K562 (cell line): ENCODE data around the gene INSM2. TPM values are rescaled to one million over a fixed set of nuclear protein-coding genes. Genes with fewer than 3 reads are reported as not detected.

ENCODE experiments used
- ATF2 ChIP-seq: sonication (generic); formaldehyde crosslinking; IDR thresholded peaks from 2 replicates; pipeline ENCODE4 v1.8.1; 2022; ENCODE audit warnings: missing genetic modification reagents
- CREB1 ChIP-seq, 2 experiments: sonication (generic) in 1 of 2; formaldehyde crosslinking in 1 of 2; IDR thresholded peaks; 2 replicates each; pipeline versions ENCODE4 v1.6.1 to v1.8.0; 2012 to 2022; ENCODE audit warnings: inconsistent platforms in 1 of 2, mild to moderate bottlenecking in 1 of 2, missing genetic modification reagents in 1 of 2, moderate library complexity in 1 of 2
- ILF3 ChIP-seq: fragments of 450-650 bp; IDR thresholded peaks from 2 replicates; pipeline ENCODE4 v1.6.1; 2018; ENCODE audit warnings: antibody characterized with exemption, mild to moderate bottlenecking, moderate library complexity, borderline replicate concordance
- JUN ChIP-seq, 2 experiments: sonication (generic) in 1 of 2; formaldehyde crosslinking in 1 of 2; IDR thresholded peaks; 2 replicates each; pipeline versions ENCODE4 v1.6.1 to v1.8.0; 2012 to 2022; ENCODE audit warnings: borderline replicate concordance in 2 of 2, mild to moderate bottlenecking in 2 of 2, improper control_type of control experiment in 1 of 2, low read depth in 1 of 2, low read length in 1 of 2, missing genetic modification reagents in 1 of 2
- MAFG ChIP-seq: fragments of 450-650 bp; conservative IDR thresholded peaks from 2 replicates; pipeline ENCODE4 v1.6.1; 2016; ENCODE audit warnings: missing genetic modification characterization, missing compliant biosample characterization
- NFE2 ChIP-seq: IDR thresholded peaks from 2 replicates; pipeline ENCODE4 v1.6.1; 2014; ENCODE audit warnings: antibody characterized with exemption, low read depth
- NONO ChIP-seq, 2 experiments: fragments of 200-400 bp in 1 of 2; fragments of 450-650 bp in 1 of 2; formaldehyde crosslinking in 1 of 2; IDR thresholded peaks; 2 replicates each; pipeline ENCODE4 v1.6.1; 2017; ENCODE audit warnings: low read depth in 2 of 2, mild to moderate bottlenecking in 2 of 2, moderate library complexity in 2 of 2, low read length in 1 of 2
- SIN3A ChIP-seq, 2 experiments: fragments of 150-350 bp in 1 of 2; IDR thresholded peaks; 2 replicates each; pipeline ENCODE4 v1.6.1; 2011 to 2016; ENCODE audit warnings: borderline replicate concordance in 2 of 2, low read depth in 2 of 2, low read length in 2 of 2, mild to moderate bottlenecking in 2 of 2, moderate library complexity in 2 of 2; ENCODE audit not compliant: control insufficient read depth in 1 of 2
- SPI1 ChIP-seq: IDR thresholded peaks from 2 replicates; pipeline ENCODE4 v1.6.1; 2011; ENCODE audit warnings: low read depth, low read length, control low read depth, borderline replicate concordance
- SREBF1 ChIP-seq: fragments of 150-350 bp; IDR thresholded peaks from 2 replicates; pipeline ENCODE4 v1.6.1; 2014; ENCODE audit warnings: antibody characterized with exemption, low read depth, low read length, borderline replicate concordance
- TAF15 ChIP-seq: fragments of 200-400 bp; formaldehyde crosslinking; IDR thresholded peaks from 2 replicates; pipeline ENCODE4 v1.6.1; 2017; ENCODE audit warnings: mild to moderate bottlenecking, low read depth, low read length, moderate library complexity
- TCF3 ChIP-seq: sonication (generic); formaldehyde crosslinking; IDR thresholded peaks from 2 replicates; pipeline ENCODE4 v1.4.0; 2020; ENCODE audit warnings: mild to moderate bottlenecking, missing genetic modification reagents
- TCFL5 ChIP-seq: fragments of 250-450 bp; sonication (Bioruptor Pico); conservative IDR thresholded peaks from 2 replicates; pipeline ENCODE4 v1.6.1; 2021; ENCODE audit warnings: mild to moderate bottlenecking, moderate library complexity, matching md5 sums
- ZKSCAN3 ChIP-seq: fragments of 250-450 bp; sonication (Bioruptor Pico); IDR thresholded peaks from 2 replicates; pipeline ENCODE4 v1.4.0; 2020
- ZNF143 ChIP-seq: sonication (generic); formaldehyde crosslinking; IDR thresholded peaks from 2 replicates; pipeline ENCODE4 v1.9.0; 2022; ENCODE audit warnings: mild to moderate bottlenecking, missing genetic modification reagents
- ZNF212 ChIP-seq: fragments of 450-650 bp; formaldehyde crosslinking; IDR thresholded peaks from 2 replicates; pipeline ENCODE4 v1.4.0; 2020; ENCODE audit warnings: mild to moderate bottlenecking
- ZNF3 ChIP-seq: fragments of 250-450 bp; sonication (Bioruptor Pico); IDR thresholded peaks from 2 replicates; pipeline ENCODE4 v1.5.0; 2021; ENCODE audit warnings: mild to moderate bottlenecking, moderate library complexity
- polyA plus RNA-seq, 8 experiments: library from polyadenylated mRNA; depleted of rRNA in 4 of 8; stranded (reverse) in 5 of 8; unstranded in 3 of 8; fragments of >200 nt; fragmentation: Nextera tagmentation in 2 of 8; fragmentation: Illumina TruSeq in 1 of 8; extraction: Ambion mirVana in 2 of 8; extraction: Trizol in 1 of 8; gene quantifications; 2 replicates each; pipeline versions ENCODE4 v1.2.1 to v1.2.3, GENCODE V29; 2011 to 2014; ENCODE audit warnings: inconsistent platforms in 1 of 8, missing spikeins in 1 of 8
- total RNA-seq, 7 experiments: library from RNA; depleted of rRNA in 6 of 7; stranded (reverse); fragments of >200 nt in 6 of 7; fragmentation: Illumina TruSeq in 2 of 7; extraction: Trizol in 2 of 7; gene quantifications; 2 replicates each; pipeline versions ENCODE4 v1.2.1 to v1.2.3, GENCODE V29; 2011 to 2021; ENCODE audit warnings: low replicate concordance in 1 of 7
- TF ChIP-seq, protein P1 (sequence below): sonication (generic); formaldehyde crosslinking; IDR thresholded peaks from 2 replicates; pipeline ENCODE4 v1.8.0; 2022; ENCODE audit warnings: mild to moderate bottlenecking, missing genetic modification reagents, borderline replicate concordance
- TF ChIP-seq, protein P2 (sequence below), 2 experiments: IDR thresholded peaks; 2 replicates each; pipeline ENCODE4 v1.6.1; 2012; ENCODE audit warnings: improper control_type of control experiment in 2 of 2, low read depth in 2 of 2, low read length in 2 of 2, borderline replicate concordance in 1 of 2
- TF ChIP-seq, protein P3 (sequence below): sonication (generic); formaldehyde crosslinking; IDR thresholded peaks from 2 replicates; pipeline ENCODE4 v1.9.0; 2022; ENCODE audit warnings: mild to moderate bottlenecking, missing genetic modification reagents

The INSM2 gene
- total and polyA plus RNA-seq, 9 of the 15 experiments (the other 6 are each of a cell fraction or from before 2014, with no cell fraction given): not detected

- TF ChIP-seq ATF2 (CRISPR knock-in tag) (peak; percentile 95), TAF15 (no peak), TCFL5 (CRISPR knock-in tag) (no peak), TCF3 (CRISPR knock-in tag) (peak; percentile 51), ZNF3 (CRISPR knock-in tag) (no peak), ZNF143 (peak; percentile 63; the same call in 1 of the 2 replicates), NFE2 (0 out of 2 replicates have a peak, but pooled peaks have one; percentile 21), ILF3 (no peak), SIN3A (IDR thresholded peaks at IDR 0.05; ENCODE audit: borderline replicate concordance in 2 of 2, control insufficient read depth in 1 of 2, low read depth in 2 of 2, low read length in 2 of 2) (peak; percentile 97 to 100), ZKSCAN3 (CRISPR knock-in tag) (no peak), MAFG (tag) (no peak), JUN (IDR thresholded peaks at IDR 0.05; ENCODE audit: borderline replicate concordance, low read depth, low read length) (no peak), JUN (CRISPR knock-in tag; IDR thresholded peaks at IDR 0.05; ENCODE audit: borderline replicate concordance) (peak; percentile 98), SREBF1 (peak; percentile 86; the same call in 1 of the 2 replicates), SPI1 (no peak), CREB1 (IDR thresholded peaks at IDR 0.05) (no peak), CREB1 (CRISPR knock-in tag; IDR thresholded peaks at IDR 0.05) (peak; percentile 89), NONO (IDR thresholded peaks at IDR 0.05; ENCODE audit: low read depth in 2 of 2, low read length in 1 of 2) (no peak), ZNF212 (no peak)
- TF ChIP-seq, protein P1, sequence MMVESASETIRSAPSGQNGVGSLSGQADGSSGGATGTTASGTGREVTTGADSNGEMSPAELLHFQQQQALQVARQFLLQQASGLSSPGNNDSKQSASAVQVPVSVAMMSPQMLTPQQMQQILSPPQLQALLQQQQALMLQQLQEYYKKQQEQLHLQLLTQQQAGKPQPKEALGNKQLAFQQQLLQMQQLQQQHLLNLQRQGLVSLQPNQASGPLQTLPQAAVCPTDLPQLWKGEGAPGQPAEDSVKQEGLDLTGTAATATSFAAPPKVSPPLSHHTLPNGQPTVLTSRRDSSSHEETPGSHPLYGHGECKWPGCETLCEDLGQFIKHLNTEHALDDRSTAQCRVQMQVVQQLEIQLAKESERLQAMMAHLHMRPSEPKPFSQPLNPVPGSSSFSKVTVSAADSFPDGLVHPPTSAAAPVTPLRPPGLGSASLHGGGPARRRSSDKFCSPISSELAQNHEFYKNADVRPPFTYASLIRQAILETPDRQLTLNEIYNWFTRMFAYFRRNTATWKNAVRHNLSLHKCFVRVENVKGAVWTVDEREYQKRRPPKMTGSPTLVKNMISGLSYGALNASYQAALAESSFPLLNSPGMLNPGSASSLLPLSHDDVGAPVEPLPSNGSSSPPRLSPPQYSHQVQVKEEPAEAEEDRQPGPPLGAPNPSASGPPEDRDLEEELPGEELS: peak; percentile 99
- TF ChIP-seq, protein P2, sequence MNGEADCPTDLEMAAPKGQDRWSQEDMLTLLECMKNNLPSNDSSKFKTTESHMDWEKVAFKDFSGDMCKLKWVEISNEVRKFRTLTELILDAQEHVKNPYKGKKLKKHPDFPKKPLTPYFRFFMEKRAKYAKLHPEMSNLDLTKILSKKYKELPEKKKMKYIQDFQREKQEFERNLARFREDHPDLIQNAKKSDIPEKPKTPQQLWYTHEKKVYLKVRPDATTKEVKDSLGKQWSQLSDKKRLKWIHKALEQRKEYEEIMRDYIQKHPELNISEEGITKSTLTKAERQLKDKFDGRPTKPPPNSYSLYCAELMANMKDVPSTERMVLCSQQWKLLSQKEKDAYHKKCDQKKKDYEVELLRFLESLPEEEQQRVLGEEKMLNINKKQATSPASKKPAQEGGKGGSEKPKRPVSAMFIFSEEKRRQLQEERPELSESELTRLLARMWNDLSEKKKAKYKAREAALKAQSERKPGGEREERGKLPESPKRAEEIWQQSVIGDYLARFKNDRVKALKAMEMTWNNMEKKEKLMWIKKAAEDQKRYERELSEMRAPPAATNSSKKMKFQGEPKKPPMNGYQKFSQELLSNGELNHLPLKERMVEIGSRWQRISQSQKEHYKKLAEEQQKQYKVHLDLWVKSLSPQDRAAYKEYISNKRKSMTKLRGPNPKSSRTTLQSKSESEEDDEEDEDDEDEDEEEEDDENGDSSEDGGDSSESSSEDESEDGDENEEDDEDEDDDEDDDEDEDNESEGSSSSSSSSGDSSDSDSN (IDR thresholded peaks at IDR 0.05; ENCODE audit: borderline replicate concordance in 1 of 2, low read depth in 2 of 2, low read length in 2 of 2): peak; percentile 37 to 93; a peak in 3 of 4 replicates
- TF ChIP-seq, protein P3, sequence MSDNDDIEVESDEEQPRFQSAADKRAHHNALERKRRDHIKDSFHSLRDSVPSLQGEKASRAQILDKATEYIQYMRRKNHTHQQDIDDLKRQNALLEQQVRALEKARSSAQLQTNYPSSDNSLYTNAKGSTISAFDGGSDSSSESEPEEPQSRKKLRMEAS: peak; percentile 79
Observed at GRCh38 chr14:35534873-35535482, 1.0 kb downstream of the INSM2 start (continued).
